ENCODE data around the gene GLYR1. TPM values are rescaled to one million over a fixed set of nuclear protein-coding genes. Genes with fewer than 3 reads are reported as not detected.
"Not testable (repeated sequence)": the region's sequence is repeated elsewhere in the genome, so short reads cannot be mapped to it uniquely, and the experiment has no call there.

The GLYR1 gene
- total RNA-seq, result 100 to 1,000 TPM in 1 of 2 donors, 10 to 100 TPM in 1; 99.3 to 108 TPM
- 65.6 TPM for polyA plus RNA-seq (2013, experiment 1 of 2)
- 61.7 TPM for polyA plus RNA-seq (2013, experiment 2 of 2)
- long read RNA-seq, experiment 1, partial matches to known transcripts, result 10 of 34 reads
- long read RNA-seq, experiment 1, other reads (novel, unspliced or antisense), result 21 of 34 reads
- long read RNA-seq, experiment 2, transcript GLYR1-212 (16 exons, 1,831 nt), result minor isoform, 19 of 217 reads
- long read RNA-seq, experiment 2, transcript GLYR1-201 (16 exons, 3,772 nt), result major isoform, 123 of 217 reads
- long read RNA-seq, experiment 2, partial matches to known transcripts, result 23 of 217 reads
- long read RNA-seq, experiment 2, other reads (novel, unspliced or antisense), result 51 of 217 reads
- long read RNA-seq, experiment 3, transcript GLYR1-202 (15 exons, 3,466 nt), result minor isoform, 5 of 184 reads
- long read RNA-seq, experiment 3, transcript GLYR1-212 (16 exons, 1,831 nt), result minor isoform, 17 of 184 reads
- long read RNA-seq, experiment 3, transcript GLYR1-201 (16 exons, 3,772 nt), result major isoform, 70 of 184 reads
- long read RNA-seq, experiment 3, partial matches to known transcripts, result 19 of 184 reads
- long read RNA-seq, experiment 3, other reads (novel, unspliced or antisense), result 73 of 184 reads
- long read RNA-seq, experiment 4, partial matches to known transcripts, result 17 of 20 reads
- long read RNA-seq, experiment 4, other reads (novel, unspliced or antisense), result 0 of 20 reads

- no peaks in the 10 kb centered on the region for H3K9me3 Mint-ChIP-seq
- Histone ChIP-seq H3K27ac (ENCODE audit: low read depth, low read length) (peak within 1 kb of the TSS; percentile 87), H3K9ac (ENCODE audit: extremely low read depth, low read length, poor library complexity, severe bottlenecking) (peak within 1 kb of the TSS; percentile 91), H3K4me3 (ENCODE audit: low read length) (peak within 1 kb of the TSS; percentile 98), H3K9me3 (ENCODE audit: control insufficient read depth, low read length) (no peaks in the 10 kb centered on the region), H3K4me1 (ENCODE audit: control insufficient read depth, insufficient read depth, low read length) (no peaks in the 10 kb centered on the region), H3K36me3 (ENCODE audit: control insufficient read depth, insufficient read depth, low read length) (peaks cover 34% of the 10 kb centered on the region), H3K27me3 (ENCODE audit: control insufficient read depth, insufficient read depth, low read length, poor library complexity, severe bottlenecking) (no peaks in the 10 kb centered on the region)
- peaks cover 30% of the 10 kb centered on the region for H3K36me3 Mint-ChIP-seq (ENCODE audit: low read depth)
- peaks cover 34% of the 10 kb centered on the region for H3K4me1 Mint-ChIP-seq
- peak; percentile 99 for DNase-seq
- WGBS, 2 experiments (ENCODE audit: insufficient coverage in 1 of 2, insufficient read length in 1 of 2), result 0 to 1% methylated on average over 34 to 126 of the region's 126 CpGs
- TF ChIP-seq CTCF (conservative IDR thresholded peaks at IDR 0.05), result no peak
- peak within 1 kb of the TSS; percentile 76 for H3K4me3 Mint-ChIP-seq
- H3K27ac Mint-ChIP-seq, result peak within 1 kb of the TSS; percentile 94
- no peaks in the 10 kb centered on the region for H3K27me3 Mint-ChIP-seq (ENCODE audit: insufficient read depth)
Observed at GRCh38 chr16:4846901-4847773, at the start of gene GLYR1, which contains the start of gene UBN1. TSS of gene GLYR1 (minus strand) at chr16:4847288. CDS start at chr16:4847265, 23 bp downstream. TSS of gene UBN1 (plus strand) at chr16:4847481. CDS start at chr16:4852918, 5,437 bp downstream.

GRCh38 chr16:4896761-4897160 lies 49.7 kb upstream of the GLYR1 start:
- not testable (repeated sequence) for H3K36me3 ChIP-seq (ENCODE audit: control insufficient read depth, insufficient read depth, low read length); H3K4me3 ChIP-seq (ENCODE audit: low read length); H3K4me1 Mint-ChIP-seq; H3K27me3 ChIP-seq (ENCODE audit: control insufficient read depth, insufficient read depth, low read length, poor library complexity, severe bottlenecking); DNase-seq; H3K4me3 Mint-ChIP-seq; H3K27ac Mint-ChIP-seq; H3K9me3 Mint-ChIP-seq; H3K4me1 ChIP-seq (ENCODE audit: control insufficient read depth, insufficient read depth, low read length); H3K27me3 Mint-ChIP-seq (ENCODE audit: insufficient read depth); H3K9ac ChIP-seq (ENCODE audit: extremely low read depth, low read length, poor library complexity, severe bottlenecking); H3K9me3 ChIP-seq (ENCODE audit: control insufficient read depth, low read length); H3K27ac ChIP-seq (ENCODE audit: low read depth, low read length)
- 85 to 97% methylated on average over 7 to 9 of the region's 9 CpGs for WGBS, 2 experiments (ENCODE audit: insufficient coverage in 1 of 2, insufficient read length in 1 of 2)
- H3K36me3 Mint-ChIP-seq (ENCODE audit: low read depth), result peaks cover 59% of the 10 kb centered on the region

- no peak for DNase-seq
- H3K36me3 Mint-ChIP-seq (ENCODE audit: low read depth), result peaks cover 61% of the 10 kb centered on the region
- no peak for TF ChIP-seq CTCF (conservative IDR thresholded peaks at IDR 0.05)
Observed at GRCh38 chr16:4895366-4895765, 48.3 kb upstream of the GLYR1 start.

More at GRCh38 chr16:4895366-4895765, 48.3 kb upstream of the GLYR1 start:
- H3K9me3 ChIP-seq (ENCODE audit: control insufficient read depth, low read length), result peaks cover 4% of the 10 kb centered on the region
- WGBS, 2 experiments (ENCODE audit: insufficient coverage in 1 of 2, insufficient read length in 1 of 2), result 92 to 95% methylated on average over 12 to 13 of the region's 13 CpGs
- H3K4me1 ChIP-seq (ENCODE audit: control insufficient read depth, insufficient read depth, low read length), result no peaks in the 10 kb centered on the region
- H3K27ac Mint-ChIP-seq, result no peak overlapping the region
- H3K36me3 ChIP-seq (ENCODE audit: control insufficient read depth, insufficient read depth, low read length), result no peaks in the 10 kb centered on the region
- no peak overlapping the region for H3K4me3 ChIP-seq (ENCODE audit: low read length)
- H3K4me1 Mint-ChIP-seq, result no peaks in the 10 kb centered on the region
- peaks cover 8% of the 10 kb centered on the region for H3K9me3 Mint-ChIP-seq
- H3K4me3 Mint-ChIP-seq, result no peak overlapping the region
- H3K27me3 Mint-ChIP-seq (ENCODE audit: insufficient read depth), result no peaks in the 10 kb centered on the region
- H3K27ac ChIP-seq (ENCODE audit: low read depth, low read length), result no peak overlapping the region
- H3K27me3 ChIP-seq (ENCODE audit: control insufficient read depth, insufficient read depth, low read length, poor library complexity, severe bottlenecking), result no peaks in the 10 kb centered on the region
- H3K9ac ChIP-seq (ENCODE audit: extremely low read depth, low read length, poor library complexity, severe bottlenecking), result no peak overlapping the region

All from endodermal cell (in vitro differentiated cells).